Neural progenitor cell (in vitro differentiated cells): ENCODE measurements around the gene MYOF.

Source experiments
- CTCF ChIP-seq: fragments of 200-600 bp; sonication (generic); IDR thresholded peaks from 2 replicates; pipeline ENCODE4 v1.5.1; 2017; ENCODE audit warnings: antibody characterized with exemption, mild to moderate bottlenecking
- EZH2 ChIP-seq: fragments of 200-600 bp; sonication (generic); IDR thresholded peaks from 2 replicates; pipeline ENCODE4 v1.6.1; 2017; ENCODE audit warnings: antibody characterized with exemption, mild to moderate bottlenecking, moderate library complexity
- EZH2phosphoT487 ChIP-seq: fragments of 200-600 bp; sonication (generic); IDR thresholded peaks from 2 replicates; pipeline ENCODE4 v1.6.1; 2017; ENCODE audit warnings: antibody characterized with exemption

- TF ChIP-seq CTCF (no peak), EZH2 (no peak), EZH2phosphoT487 (no peak)
These were observed 104.1 kb downstream of the MYOF start for GRCh38 chr10:93378039-93378438.
